LNCaP clone FGC (cell line): ENCODE results near the gene RAB34.
A peak's percentile ranks its signal among the peaks of the same experiment; 100 is the strongest.

Experiments
- DNase-seq: peaks from one replicate; pipeline ENCODE4 v3.0.0-alpha.2; 2011; ENCODE audit warnings: low read depth
- H3K4me3 ChIP-seq: 2 replicates; pipeline ENCODE4 v1.5.1; 2011; ENCODE audit warnings: mild to moderate bottlenecking, low read depth, low read length, control low read depth
- TF ChIP-seq, protein P1 (sequence below): IDR thresholded peaks from 2 replicates; pipeline ENCODE4 v1.5.1; 2012; ENCODE audit warnings: mild to moderate bottlenecking; ENCODE audit not compliant: control insufficient read depth, insufficient read depth; ENCODE audit errors: extremely low read depth

RAB34 gene

DNA sequence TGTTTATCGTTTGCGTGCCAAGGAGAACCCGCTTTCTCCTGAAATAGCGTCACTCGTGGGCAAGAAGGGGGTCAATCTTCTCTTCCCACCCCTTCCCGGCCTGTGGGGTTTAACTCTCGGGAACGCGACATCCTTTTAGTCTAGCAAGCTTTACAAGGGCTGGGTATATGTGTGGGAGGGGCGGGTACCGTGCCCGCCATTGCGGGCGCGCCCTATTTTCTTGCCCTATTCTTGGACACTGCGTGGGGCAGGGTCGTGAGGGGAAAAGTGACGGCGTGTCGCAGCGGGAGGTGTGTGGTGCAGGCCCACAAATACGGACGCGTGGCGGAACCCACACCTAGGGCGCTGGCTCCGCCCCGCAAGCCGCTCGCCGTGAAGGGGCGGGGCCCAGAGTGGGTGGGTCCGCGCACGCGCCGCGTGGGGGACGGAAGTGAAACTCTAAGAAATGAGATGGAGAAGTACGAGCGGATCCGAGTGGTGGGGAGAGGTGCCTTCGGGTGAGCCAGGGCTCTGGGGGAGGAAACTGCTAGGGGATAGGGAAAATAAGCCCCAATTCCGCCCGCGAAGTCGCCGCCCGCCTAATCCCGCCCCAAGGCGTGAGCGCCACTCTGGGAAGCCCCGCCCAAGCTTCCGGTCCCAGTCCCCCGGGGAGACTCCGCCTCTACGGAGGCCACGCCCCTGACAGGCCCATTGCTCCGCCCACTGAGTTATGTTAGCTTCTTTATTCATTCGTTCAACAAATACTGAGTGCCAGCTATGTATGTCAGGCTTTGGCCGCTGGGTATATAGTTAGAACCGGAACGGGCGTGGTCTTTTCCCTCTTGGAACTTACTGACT lies 10.9 kb upstream of the RAB34 start, which contains the start of gene NEK8:
Gene NEK8 (plus strand): TSS at position 425 of the 837 bp plus-strand sequence. CDS start 26 bp downstream, at position 451.
- DNase-seq = peak; percentile 99
- H3K4me3 ChIP-seq = peak within 1 kb of the TSS; percentile 54
- TF ChIP-seq, protein P1, sequence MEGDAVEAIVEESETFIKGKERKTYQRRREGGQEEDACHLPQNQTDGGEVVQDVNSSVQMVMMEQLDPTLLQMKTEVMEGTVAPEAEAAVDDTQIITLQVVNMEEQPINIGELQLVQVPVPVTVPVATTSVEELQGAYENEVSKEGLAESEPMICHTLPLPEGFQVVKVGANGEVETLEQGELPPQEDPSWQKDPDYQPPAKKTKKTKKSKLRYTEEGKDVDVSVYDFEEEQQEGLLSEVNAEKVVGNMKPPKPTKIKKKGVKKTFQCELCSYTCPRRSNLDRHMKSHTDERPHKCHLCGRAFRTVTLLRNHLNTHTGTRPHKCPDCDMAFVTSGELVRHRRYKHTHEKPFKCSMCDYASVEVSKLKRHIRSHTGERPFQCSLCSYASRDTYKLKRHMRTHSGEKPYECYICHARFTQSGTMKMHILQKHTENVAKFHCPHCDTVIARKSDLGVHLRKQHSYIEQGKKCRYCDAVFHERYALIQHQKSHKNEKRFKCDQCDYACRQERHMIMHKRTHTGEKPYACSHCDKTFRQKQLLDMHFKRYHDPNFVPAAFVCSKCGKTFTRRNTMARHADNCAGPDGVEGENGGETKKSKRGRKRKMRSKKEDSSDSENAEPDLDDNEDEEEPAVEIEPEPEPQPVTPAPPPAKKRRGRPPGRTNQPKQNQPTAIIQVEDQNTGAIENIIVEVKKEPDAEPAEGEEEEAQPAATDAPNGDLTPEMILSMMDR = no peak

DNA sequence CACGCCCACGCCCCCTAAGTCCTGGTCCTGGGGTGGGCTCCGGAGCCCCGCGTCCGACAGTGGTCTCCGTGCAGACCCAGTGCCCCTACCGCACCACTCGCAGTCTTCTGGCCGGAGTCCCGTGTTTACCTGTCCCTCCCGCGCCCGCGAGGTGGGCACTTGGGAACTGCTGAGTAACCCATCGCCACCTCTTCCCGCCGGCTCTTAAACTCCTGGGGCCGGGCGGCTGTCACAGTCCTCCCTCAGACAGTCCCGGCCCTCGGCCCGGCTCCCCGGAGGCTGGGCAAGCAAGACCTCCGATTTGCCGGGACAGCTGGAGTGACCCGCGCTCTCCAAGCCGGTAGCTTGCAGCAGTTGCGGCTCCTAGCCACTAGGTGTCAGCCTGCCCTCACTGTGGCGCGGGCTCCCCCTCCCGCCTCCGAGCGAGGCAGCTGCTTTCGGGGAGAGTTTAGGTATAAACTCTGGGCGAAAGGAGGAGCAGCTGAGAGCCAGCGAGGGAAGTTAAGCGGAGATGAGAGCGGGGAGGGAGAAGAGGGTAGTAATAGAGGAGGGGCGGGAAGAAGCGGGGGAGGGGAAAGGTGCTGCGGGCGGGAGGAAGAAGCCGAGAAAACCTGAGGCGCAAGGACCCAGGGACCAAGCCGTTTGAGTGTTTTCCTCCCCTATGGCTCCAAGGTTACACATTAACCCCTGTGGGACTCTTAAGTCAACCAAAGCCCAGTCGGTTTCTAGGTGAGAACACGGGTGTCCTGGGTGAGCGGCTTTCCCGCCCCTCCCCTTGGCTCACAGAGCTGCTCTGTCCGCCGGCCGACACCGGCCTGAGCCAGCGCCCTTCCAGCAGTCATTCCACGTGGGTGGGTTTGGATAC lies 9.2 kb upstream of the RAB34 start:
- TF ChIP-seq, protein P1 = peak; percentile 100
- H3K4me3 ChIP-seq = peak overlapping the region; percentile 81
- DNase-seq = peak; percentile 79

DNA sequence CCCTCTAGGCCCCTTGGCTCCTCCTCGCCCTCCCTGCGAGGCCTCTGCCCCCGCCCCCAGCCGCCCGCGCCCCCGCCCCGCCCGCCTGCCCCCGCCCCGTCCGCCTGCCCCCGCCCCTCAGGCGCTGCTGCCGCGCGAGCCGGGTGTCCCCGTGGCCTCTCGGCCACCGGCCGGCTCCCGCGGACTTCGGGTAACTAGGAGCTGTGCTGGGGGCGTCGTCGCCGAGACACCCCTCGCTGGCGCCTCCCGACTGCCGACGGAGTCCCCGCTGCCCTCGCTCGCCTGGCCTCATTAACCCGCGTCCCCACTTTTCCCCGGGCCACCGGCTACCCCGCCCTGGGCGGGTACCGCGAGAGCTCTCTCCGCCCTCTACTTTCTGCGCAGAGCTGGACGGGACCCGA lies 8.6 kb upstream of the RAB34 start, which contains the start of gene TLCD1:
Gene TLCD1 (minus strand): TSS at position 8 of the 401 bp plus-strand sequence. CDS start 136 bp downstream, outside the sequence.
- DNase-seq = no peak
- H3K4me3 ChIP-seq = peak within 1 kb of the TSS; percentile 81
- TF ChIP-seq, protein P1 = no peak

DNA sequence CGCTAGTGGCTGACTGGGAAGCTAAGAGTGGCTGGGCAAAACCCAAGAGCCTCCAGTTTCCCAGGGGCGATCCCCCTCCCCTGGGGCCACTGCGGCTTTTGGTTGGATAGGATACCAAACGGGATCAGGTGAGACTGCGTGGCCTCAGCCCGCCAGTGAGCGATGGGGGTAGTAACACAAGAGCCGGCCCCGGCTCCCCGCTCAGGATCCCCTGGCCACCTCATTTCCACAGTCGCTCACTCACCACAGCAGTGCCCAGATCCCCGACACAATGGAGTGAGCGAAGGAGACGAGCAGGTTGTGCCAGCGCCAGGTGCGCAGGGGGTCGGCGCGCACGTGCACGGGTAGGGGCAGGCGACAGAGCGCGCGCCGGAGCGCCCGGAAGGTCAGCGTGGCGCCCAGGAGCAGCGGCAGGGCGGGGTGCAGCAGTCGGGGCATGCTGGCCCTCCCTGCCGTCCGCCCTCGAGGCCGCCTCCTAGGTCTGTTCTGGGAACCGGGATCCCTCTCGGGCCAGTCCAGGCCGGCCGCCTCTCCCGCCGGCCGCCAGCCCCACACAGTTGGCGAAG lies 8.1 kb upstream of the RAB34 start:
- H3K4me3 ChIP-seq = peak overlapping the region; percentile 81
- TF ChIP-seq, protein P1 = no peak
- no peak for DNase-seq

DNA sequence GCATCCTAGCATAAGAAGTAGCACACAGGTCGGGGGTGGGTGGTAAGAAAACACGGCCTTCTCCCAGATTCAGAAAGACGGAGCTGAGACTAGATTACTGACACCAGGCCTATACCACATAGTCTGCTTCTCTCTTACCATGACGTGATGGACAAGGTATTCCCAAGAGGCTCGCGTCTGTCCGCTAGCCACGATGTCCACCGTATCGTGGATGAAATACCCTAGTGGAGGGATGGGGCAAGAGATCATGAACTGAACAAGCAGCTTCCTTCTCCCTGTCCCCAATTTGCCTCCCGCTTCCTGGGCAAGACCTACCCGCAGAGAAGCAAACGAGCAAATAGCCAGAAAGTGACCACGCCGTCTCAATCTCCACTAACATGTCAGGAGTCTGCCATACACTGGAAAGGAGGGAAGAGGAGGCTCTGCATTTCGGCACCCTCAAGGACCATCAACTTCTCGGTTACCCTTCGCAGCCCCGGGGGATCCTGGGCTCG lies 7.5 kb upstream of the RAB34 start:
- TF ChIP-seq, protein P1 = no peak
- peak overlapping the region; percentile 81 for H3K4me3 ChIP-seq
- no peak for DNase-seq

DNA sequence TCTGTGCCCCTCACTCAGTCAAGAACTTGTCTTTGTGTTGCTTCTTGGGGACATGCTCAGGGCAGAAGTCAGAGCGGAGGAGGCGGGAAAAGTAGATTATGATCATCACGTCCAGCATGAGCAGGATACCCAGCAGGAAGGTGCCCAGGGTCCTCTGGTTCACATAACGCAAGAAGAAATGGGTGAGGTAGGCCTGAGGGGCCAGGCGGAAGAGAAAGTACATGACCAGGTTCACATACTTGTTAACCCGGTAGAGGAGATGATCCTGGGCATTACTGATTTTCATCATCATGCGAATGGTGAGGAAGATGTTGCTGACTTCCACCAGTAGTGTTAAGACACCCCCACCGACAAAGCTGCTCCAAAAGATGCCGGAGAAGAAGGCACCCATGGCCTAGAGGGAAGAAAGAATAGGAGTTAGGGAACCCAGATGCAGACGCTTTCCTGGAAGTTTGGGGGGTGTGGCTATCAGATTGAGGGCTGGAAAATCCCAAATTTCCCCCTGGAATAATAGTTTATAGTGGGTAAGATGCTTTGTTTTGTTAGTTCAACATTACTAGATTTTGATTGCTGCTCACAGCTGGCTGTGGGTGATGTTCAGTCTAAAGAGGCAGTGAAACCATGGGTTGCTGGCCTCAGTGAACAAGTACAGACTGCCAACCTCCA lies 7.0 kb upstream of the RAB34 start:
- no peak for DNase-seq
- TF ChIP-seq, protein P1 = no peak
- peak overlapping the region; percentile 81 for H3K4me3 ChIP-seq

DNA sequence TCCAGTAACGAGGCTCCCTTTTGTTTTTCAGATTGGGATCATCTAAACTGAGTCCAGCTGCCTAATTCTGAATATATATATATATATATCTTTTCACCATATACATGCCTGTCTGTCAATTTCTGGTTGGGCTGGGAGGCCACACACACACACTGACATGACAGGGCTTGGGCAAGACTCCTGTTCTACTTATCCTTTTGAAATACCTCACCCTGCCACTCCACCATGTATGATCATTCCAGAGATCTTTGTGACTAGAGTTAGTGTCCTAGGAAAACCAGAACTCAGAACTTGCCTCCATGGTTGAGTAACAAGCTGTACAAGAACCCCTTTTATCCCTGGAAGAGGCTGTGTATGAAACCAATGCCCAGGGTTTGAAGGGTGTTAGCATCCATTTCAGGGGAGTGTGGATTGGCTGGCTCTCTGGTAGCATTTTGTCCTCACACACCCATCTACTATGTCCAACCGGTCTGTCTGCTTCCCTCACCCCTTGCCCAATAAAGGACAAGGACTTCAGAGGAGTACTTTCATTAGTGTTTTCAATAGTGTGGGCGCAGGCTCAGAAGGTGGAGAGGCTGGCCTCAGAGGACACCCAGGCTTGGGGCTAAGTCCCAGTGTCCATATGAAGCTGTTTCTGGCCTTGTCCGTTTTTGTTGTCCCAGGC lies 6.3 kb upstream of the RAB34 start:
- peak overlapping the region; percentile 81 for H3K4me3 ChIP-seq
- DNase-seq = peak; percentile 45
